Testis (tissue), 2 donors: ENCODE data around the gene CAMTA1.

Experiments used
- CTCF ChIP-seq, 3 experiments: fragments of 450-650 bp in 2 of 3; fragments of 200-600 bp in 1 of 3; sonication (generic) in 1 of 3; IDR thresholded peaks; one replicate each; pipeline ENCODE4 v1.5.1; 2016 to 2019; ENCODE audit warnings: antibody characterized with exemption in 3 of 3, mild to moderate bottlenecking in 2 of 3, moderate library complexity in 1 of 3
- POLR2A ChIP-seq: fragments of 450-650 bp; IDR thresholded peaks from one replicate; pipeline ENCODE4 v1.6.1; 2017; ENCODE audit warnings: antibody characterized with exemption, mild to moderate bottlenecking, moderate library complexity

- no peak for TF ChIP-seq POLR2A
- no peak for TF ChIP-seq CTCF (IDR thresholded peaks at IDR 0.05)
These were observed 793.0 kb downstream of the CAMTA1 start for GRCh38 chr1:7578206-7578605.
